NCI-H2171 treated with DMSO at 0.1 percent for 48 hours (cell line): ENCODE measurements around the gene UCK2.

Source experiments
- DNase-seq: peaks from one replicate; lab custom pipeline; 2025; lab: John Stamatoyannopoulos, UW

Gene UCK2

DNA sequence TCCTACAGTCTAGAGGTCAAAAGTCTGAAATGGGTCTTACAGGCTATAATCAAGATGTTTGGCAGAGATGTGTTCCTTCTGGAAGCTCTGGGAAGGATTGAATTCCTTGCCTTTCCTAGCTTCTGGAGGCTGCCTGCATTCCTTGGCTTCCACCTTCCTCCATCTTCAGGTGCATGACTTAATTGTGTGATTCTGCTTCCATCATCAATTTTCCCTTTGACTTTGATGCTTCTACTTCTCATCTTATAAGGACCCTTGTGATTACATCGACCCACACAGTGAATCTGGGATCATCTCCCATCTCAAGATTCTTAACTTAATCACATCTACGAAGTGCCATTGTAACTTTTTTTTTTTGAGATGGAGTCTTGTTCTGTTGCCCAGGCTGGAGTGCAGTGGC lies 111.4 kb downstream of the UCK2 start:
- no peak for DNase-seq

GRCh38 chr1:165941531-165941930 lies 114.1 kb downstream of the UCK2 start:
- DNase-seq: no peak

DNA sequence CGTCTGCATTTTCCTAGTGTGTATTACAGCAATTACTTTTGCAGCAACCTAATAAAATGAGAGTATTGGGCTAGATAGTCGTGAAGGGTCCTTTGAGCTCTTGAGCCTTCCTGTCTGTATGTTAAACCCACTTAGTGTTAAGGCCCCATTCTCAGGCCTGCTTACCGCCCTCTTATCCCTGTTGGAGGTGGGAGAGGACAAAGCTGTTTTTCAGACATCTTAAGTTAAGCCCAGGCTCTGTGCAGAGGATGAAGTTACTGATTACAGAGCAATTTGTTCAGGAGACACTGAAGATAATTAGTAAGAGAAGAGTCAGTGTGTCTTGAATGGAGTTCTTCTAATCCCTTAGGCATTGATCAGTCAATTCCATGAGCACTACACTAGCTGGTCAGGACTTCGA lies 114.6 kb downstream of the UCK2 start:
- DNase-seq: no peak

- peak; percentile 76 for DNase-seq
These were observed 115.6 kb downstream of the UCK2 start for GRCh38 chr1:165942927-165943597.

DNA sequence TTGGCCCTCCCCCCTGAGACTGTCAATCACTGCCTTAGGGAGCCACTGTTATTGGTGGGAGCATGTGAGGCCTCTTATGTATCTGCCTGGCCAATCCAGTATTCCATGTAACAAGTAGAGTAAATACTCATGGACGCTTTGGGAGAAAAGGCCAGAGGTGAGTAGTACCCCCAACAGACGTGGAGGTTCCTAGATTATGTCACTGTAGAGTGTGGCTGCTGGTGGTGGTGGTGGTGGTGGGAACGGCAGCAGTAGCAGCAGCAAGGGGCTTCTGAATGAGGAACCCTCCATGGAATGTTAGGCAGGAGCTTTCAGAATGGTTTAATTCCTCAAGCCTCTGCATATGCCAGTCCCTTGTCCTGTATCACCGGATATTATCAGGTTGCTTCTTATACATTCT lies 118.5 kb downstream of the UCK2 start:
- DNase-seq: no peak

DNA sequence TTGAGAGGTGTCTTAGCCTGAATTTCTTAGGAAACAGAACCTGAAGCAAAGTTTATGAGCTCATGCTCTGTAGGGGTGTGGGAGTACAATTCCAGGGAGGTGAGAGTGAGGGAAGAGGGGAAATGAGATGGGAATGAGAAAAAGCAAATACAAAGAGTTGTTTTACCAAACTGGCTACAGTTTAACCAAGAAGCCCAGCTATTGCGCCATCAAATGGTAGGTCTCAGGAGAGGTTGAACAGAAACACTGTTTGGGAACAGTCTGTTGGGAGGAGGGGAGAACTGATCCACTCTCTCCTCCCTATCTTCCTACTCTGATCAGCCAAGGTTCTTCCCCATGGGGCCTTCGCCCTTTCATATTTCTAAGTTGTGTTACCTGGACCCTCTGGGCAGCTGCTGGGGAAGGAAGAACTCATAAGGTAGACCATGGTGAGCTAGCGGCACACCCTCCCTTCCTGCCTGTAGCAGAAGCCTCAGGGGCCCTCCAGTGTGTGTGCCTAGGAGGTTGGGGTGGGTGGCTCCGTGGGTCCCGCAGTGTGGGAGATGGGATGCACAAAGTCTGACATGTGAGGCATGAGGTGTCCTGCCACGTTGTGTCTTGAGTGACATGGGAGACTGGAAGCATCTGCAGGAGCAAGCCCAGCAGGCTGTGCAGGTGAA lies 120.5 kb downstream of the UCK2 start:
- DNase-seq: no peak

GRCh38 chr1:165949335-165950130 lies 122.1 kb downstream of the UCK2 start:
- peak; percentile 55 for DNase-seq

DNA sequence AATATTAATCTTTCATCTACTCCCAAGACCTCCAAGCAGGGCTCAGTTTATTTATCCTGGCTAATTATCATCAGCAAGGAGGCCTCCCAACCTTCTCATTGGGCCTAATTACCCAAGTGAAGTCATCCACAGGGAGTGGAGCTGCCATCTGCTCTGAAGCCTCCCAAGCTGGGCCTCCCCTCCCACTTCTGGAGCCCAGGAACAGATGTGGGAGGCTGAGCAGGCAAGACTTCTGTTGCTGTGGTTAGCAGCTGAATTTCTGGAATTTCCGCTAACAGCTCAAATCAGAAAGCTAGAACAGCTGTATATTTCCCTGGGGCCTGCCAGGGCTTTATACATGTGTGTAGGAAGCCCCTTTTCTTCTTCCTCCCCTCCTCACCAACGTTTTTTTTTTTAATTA lies 127.5 kb downstream of the UCK2 start:
- DNase-seq: peak; percentile 94

GRCh38 chr1:165958306-165958705 lies 130.9 kb downstream of the UCK2 start:
- no peak for DNase-seq

GRCh38 chr1:165960136-165960535 lies 132.7 kb downstream of the UCK2 start:
- no peak for DNase-seq

GRCh38 chr1:165960881-165961280 lies 133.5 kb downstream of the UCK2 start:
- no peak for DNase-seq
